GM12878 (cell line): ENCODE results near the gene CCSER1. TPM values are rescaled to one million over a fixed set of nuclear protein-coding genes. Genes with fewer than 3 reads are reported as not detected.

Experiments used
- ATAC-seq: fragments of 200-7000 bp; cut with Tn5 transposase; 3 replicates; pipeline ENCODE4 v1.9.1; 2020; ENCODE audit warnings: mild to moderate bottlenecking, moderate library complexity
- BruUV-seq: library from RNA; stranded (reverse); fragments of 400-500 nt; replicated peaks from 2 replicates; lab custom pipeline; 2021; lab: Mats Ljungman, UMichigan
- CTCF ChIA-PET: fragments of 300-600 bp; sonication (Branson Sonifier 250); formaldehyde crosslinking; extraction: SDS; loops from one replicate; lab custom pipeline; 2021; ENCODE audit warnings: inconsistent platforms; lab: Yijun Ruan, JAX
- POLR2A ChIA-PET: fragments of 350-600 bp; formaldehyde crosslinking; extraction: SDS; loops from one replicate; lab custom pipeline; 2021; ENCODE audit warnings: inconsistent platforms; lab: Charles Lee
- RAD21 ChIA-PET: fragments of 300-600 bp; sonication (Branson Sonifier 250); formaldehyde crosslinking; loops from one replicate; lab custom pipeline; 2023; ENCODE audit warnings: antibody characterized with exemption; ENCODE audit not compliant: unreplicated experiment; lab: Charles Lee
- SMC1A ChIA-PET: fragments of 300-600 bp; sonication (Branson Sonifier 250); formaldehyde crosslinking; loops from one replicate; lab custom pipeline; 2023; ENCODE audit not compliant: unreplicated experiment, uncharacterized antibody; lab: Charles Lee
- DNase-seq: peaks from one replicate; pipeline ENCODE4 v3.0.0-alpha.2; 2011; ENCODE audit warnings: low read depth, low spot score
- FAIRE-seq: peaks from 3 replicates; lab custom pipeline; 2011; peaks lifted over from hg19 to GRCh38; lab: Jason Lieb, UNC
- H2AFZ ChIP-seq: 2 replicates; pipeline ENCODE4 v1.6.0; 2011; ENCODE audit warnings: low read depth, low read length, control low read depth; ENCODE audit not compliant: control insufficient read depth
- H3K27ac ChIP-seq: 2 replicates; pipeline ENCODE4 v1.5.1; 2011; ENCODE audit warnings: control low read depth; ENCODE audit not compliant: control insufficient read depth, insufficient read depth
- H3K27me3 ChIP-seq, 2 experiments: replicated peaks in 1 of 2; 2 replicates each; pipeline versions ENCODE4 v1.6.0 to v1.6.1; 2011; ENCODE audit warnings: low read length in 1 of 2; ENCODE audit not compliant: control insufficient read depth in 2 of 2, insufficient read depth in 2 of 2
- H3K36me3 ChIP-seq, 2 experiments: 2 replicates each; pipeline ENCODE4 v1.5.1; 2011; ENCODE audit warnings: low read length in 1 of 2; ENCODE audit not compliant: control insufficient read depth in 2 of 2, insufficient read depth in 2 of 2
- H3K4me1 ChIP-seq: 2 replicates; pipeline ENCODE4 v1.6.1; 2011; ENCODE audit warnings: mild to moderate bottlenecking, low read length, moderate library complexity, mixed read lengths; ENCODE audit not compliant: control insufficient read depth, insufficient read depth
- H3K4me2 ChIP-seq: 2 replicates; pipeline ENCODE4 v1.6.0; 2011; ENCODE audit warnings: control low read depth; ENCODE audit not compliant: control insufficient read depth, insufficient read depth
- H3K4me3 ChIP-seq: fragments of 200-600 bp; sonication (generic); 2 replicates; pipeline ENCODE4 v1.5.1; 2016
- H3K79me2 ChIP-seq: 2 replicates; pipeline ENCODE4 v1.6.0; 2011; ENCODE audit warnings: low read length; ENCODE audit not compliant: control insufficient read depth, insufficient read depth
- H3K9ac ChIP-seq: 2 replicates; pipeline ENCODE4 v1.8.0; 2011; ENCODE audit warnings: low read length, control low read depth, mixed read lengths; ENCODE audit not compliant: control insufficient read depth, insufficient read depth
- H3K9me3 ChIP-seq: replicated peaks from 3 replicates; pipeline ENCODE4 v1.5.1; 2011; ENCODE audit warnings: mild to moderate bottlenecking, low read length; ENCODE audit not compliant: control insufficient read depth, insufficient read depth
- H4K20me1 ChIP-seq: 2 replicates; pipeline ENCODE4 v1.6.0; 2011; ENCODE audit not compliant: control insufficient read depth, insufficient read depth
- ASH2L ChIP-seq: fragments of 300-600, 200-600 bp; sonication (generic); IDR thresholded peaks from 2 replicates; pipeline ENCODE4 v1.6.1; 2017; ENCODE audit warnings: low read depth, mild to moderate bottlenecking, borderline replicate concordance
- BCL11A ChIP-seq: IDR thresholded peaks from 2 replicates; pipeline ENCODE4 v1.6.1; 2011; ENCODE audit warnings: low read depth, low read length
- BRCA1 ChIP-seq: IDR thresholded peaks from 2 replicates; pipeline ENCODE4 v1.6.1; 2011; ENCODE audit warnings: low read depth, low read length, improper control_type of control experiment
- CBFB ChIP-seq: IDR thresholded peaks from 2 replicates; pipeline ENCODE4 v1.6.1; 2016; ENCODE audit warnings: antibody characterized with exemption, low read depth
- CBX3 ChIP-seq: fragments of 200-600 bp; sonication (generic); IDR thresholded peaks from 2 replicates; pipeline ENCODE4 v1.6.1; 2016; ENCODE audit warnings: low read depth, borderline replicate concordance
- CEBPB ChIP-seq, 2 experiments: fragments of 150-350 bp in 1 of 2; IDR thresholded peaks; 2 replicates each; pipeline ENCODE4 v1.6.1; 2012 to 2014; ENCODE audit warnings: low read depth in 2 of 2, low read length in 2 of 2, borderline replicate concordance in 1 of 2, inconsistent platforms in 1 of 2
- CHD1 ChIP-seq: IDR thresholded peaks from 2 replicates; pipeline ENCODE4 v1.6.1; 2012; ENCODE audit warnings: low read depth, low read length, improper control_type of control experiment
- RB1 ChIP-seq: fragments of 450-650 bp; formaldehyde crosslinking; IDR thresholded peaks from 2 replicates; pipeline ENCODE4 v1.6.1; 2017; ENCODE audit warnings: mild to moderate bottlenecking, borderline replicate concordance
- SP1 ChIP-seq: IDR thresholded peaks from one replicate; pipeline ENCODE4 v1.6.1; 2011; ENCODE audit warnings: low read depth, low read length
- SUZ12 ChIP-seq: fragments of 200-600 bp; sonication (generic); IDR thresholded peaks from one replicate; pipeline ENCODE4 v1.6.1; 2018; ENCODE audit warnings: antibody characterized with exemption, mild to moderate bottlenecking; ENCODE audit not compliant: unreplicated experiment
- TBL1XR1 ChIP-seq: IDR thresholded peaks from 2 replicates; pipeline ENCODE4 v1.6.1; 2012; ENCODE audit warnings: low read depth, low read length, improper control_type of control experiment
- TCF7 ChIP-seq: IDR thresholded peaks from 2 replicates; pipeline ENCODE4 v1.6.1; 2014; ENCODE audit warnings: antibody characterized with exemption, borderline replicate concordance
- ZNF384 ChIP-seq: IDR thresholded peaks from 2 replicates; pipeline ENCODE4 v1.6.1; 2012; ENCODE audit warnings: low read depth, mild to moderate bottlenecking, low read length, improper control_type of control experiment, borderline replicate concordance
- ZZZ3 ChIP-seq: IDR thresholded peaks from 2 replicates; pipeline ENCODE4 v1.6.1; 2011; ENCODE audit warnings: low read depth; ENCODE audit not compliant: control insufficient read depth, insufficient read length
- WGBS: methylation state at CpG from one replicate; pipeline ENCODE4 v1.1.6; 2016; ENCODE audit warnings: low lambda C conversion rate; ENCODE audit not compliant: insufficient replicate concordance, insufficient coverage; ENCODE audit errors: missing lambda C conversion rate; 5-methylcytosine and 5-hydroxymethylcytosine counted together
- in situ Hi-C: fragments of 300-500 bp; cut with MboI; formaldehyde crosslinking; loops from 9 replicates; pipeline ENCODE4 v1.14.3; 2018; ENCODE audit warnings: mixed read lengths
- intact Hi-C: fragments of 100-400 bp; cut with micrococcal nuclease; formaldehyde crosslinking; loops from one replicate; pipeline ENCODE4 v1.14.2; 2022; ENCODE audit not compliant: unreplicated experiment
- polyA plus RNA-seq, 11 experiments: library from polyadenylated mRNA; depleted of rRNA in 4 of 11; unstranded in 6 of 11; stranded (reverse) in 5 of 11; fragments of >200 nt; fragmentation: Nextera tagmentation in 4 of 11; fragmentation: Illumina TruSeq in 1 of 11; extraction: Ambion mirVana in 4 of 11; extraction: Trizol in 1 of 11; gene quantifications; 1 replicate in 1 of 11; 2 replicates in 10 of 11; pipeline versions ENCODE4 v1.2.1 to v1.2.3, GENCODE V29; 2011 to 2016; ENCODE audit warnings: inconsistent platforms in 2 of 11, missing spikeins in 2 of 11, low read depth in 1 of 11
- total RNA-seq, 4 experiments: library from RNA; depleted of rRNA in 3 of 4; stranded (reverse); fragments of >200 nt in 3 of 4; fragmentation: Illumina TruSeq in 1 of 4; extraction: Trizol in 1 of 4; gene quantifications; 2 replicates each; pipeline versions ENCODE4 v1.2.1 to v1.2.3, GENCODE V29; 2013 to 2021
- TF ChIP-seq, protein P1 (sequence below): fragments of 450-650 bp; formaldehyde crosslinking; IDR thresholded peaks from 2 replicates; pipeline ENCODE4 v1.4.0; 2022; ENCODE audit warnings: mild to moderate bottlenecking, moderate library complexity
- TF ChIP-seq, protein P2 (sequence below): fragments of 450-650 bp; IDR thresholded peaks from 2 replicates; pipeline ENCODE4 v1.6.1; 2018; ENCODE audit warnings: mild to moderate bottlenecking, low read depth, moderate library complexity; ENCODE audit not compliant: partially characterized antibody
- TF ChIP-seq, protein P3 (sequence below): fragments of 450-650 bp; conservative IDR thresholded peaks from 2 replicates; pipeline ENCODE4 v1.6.1; 2017; ENCODE audit warnings: mild to moderate bottlenecking, moderate library complexity

The CCSER1 gene
- total and polyA plus RNA-seq, 10 of the 15 experiments (the other 5 are each of a cell fraction or from before 2014, with no cell fraction given): 0.22 to 2.7 (median 1.0) TPM

DNA sequence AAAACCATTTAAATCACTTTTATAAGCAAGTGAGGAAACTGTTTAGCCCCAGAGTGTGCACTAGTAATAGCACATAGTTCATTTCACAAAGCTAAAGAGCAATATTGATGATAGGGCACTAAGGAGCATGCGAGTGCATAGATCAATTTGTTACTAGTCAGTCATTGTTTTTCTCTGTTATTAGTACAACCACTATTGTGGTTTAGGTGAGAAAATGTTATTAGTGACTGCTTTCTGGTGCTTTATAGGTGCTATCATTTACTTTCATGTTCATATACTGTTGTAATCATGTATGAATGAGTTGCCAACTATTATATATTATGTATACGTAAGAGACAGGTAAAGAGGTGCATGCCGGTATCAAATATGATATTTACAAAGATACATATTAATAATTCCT, 113.8 kb downstream of the CCSER1 start (continued):
- TF ChIP-seq CBFB (no peak), TCF7 (no peak), ASH2L (no peak), CHD1 (no peak), ZNF384 (no peak), CEBPB (IDR thresholded peaks at IDR 0.05; ENCODE audit: borderline replicate concordance in 1 of 2, low read depth in 2 of 2, low read length in 2 of 2) (no peak)

DNA sequence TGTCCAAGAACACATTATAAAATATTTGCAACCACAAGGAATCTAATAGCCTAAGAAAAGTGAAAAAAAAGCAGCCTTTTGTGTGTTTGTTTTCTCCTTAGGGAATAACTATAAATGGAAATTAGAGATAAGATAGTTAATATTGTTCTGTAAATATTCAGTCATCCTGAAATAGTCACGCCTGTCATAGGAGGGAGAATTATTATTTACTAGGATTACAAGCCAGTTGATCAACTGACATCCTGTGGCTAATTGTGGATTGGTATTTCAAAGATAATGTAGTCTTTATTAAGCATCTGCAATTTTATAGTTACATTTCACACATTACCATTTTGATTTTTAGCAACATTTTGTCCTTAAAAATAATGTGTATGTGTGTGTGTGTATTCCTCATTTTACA, 118.6 kb downstream of the CCSER1 start:
- 5% methylated on average over 1 of the region's 1 CpG for WGBS
- no peak overlapping the region for H3K4me2 ChIP-seq
- H3K27me3 ChIP-seq: no peaks in the 10 kb centered on the region
- H3K9me3 ChIP-seq: no peaks in the 10 kb centered on the region
- H3K27ac ChIP-seq: no peak overlapping the region
- ChIA-PET RAD21 (no interaction called here), SMC1A (no interaction called here), POLR2A (no interaction called here), CTCF (no interaction called here)
- no TSS peak for BruUV-seq
- ATAC-seq (no peak), DNase-seq (no peak), FAIRE-seq (no peak)
- no peaks in the 10 kb centered on the region for H4K20me1 ChIP-seq
- H2AFZ ChIP-seq: no peak overlapping the region
- H3K9ac ChIP-seq: no peak overlapping the region
- H3K4me1 ChIP-seq: no peaks in the 10 kb centered on the region
- no peaks in the 10 kb centered on the region for H3K79me2 ChIP-seq
- no peaks in the 10 kb centered on the region for H3K36me3 ChIP-seq
- no peak overlapping the region for H3K4me3 ChIP-seq
- intact Hi-C loops (no loop called here), in situ Hi-C loops (no loop called here)
- TF ChIP-seq, protein P1, sequence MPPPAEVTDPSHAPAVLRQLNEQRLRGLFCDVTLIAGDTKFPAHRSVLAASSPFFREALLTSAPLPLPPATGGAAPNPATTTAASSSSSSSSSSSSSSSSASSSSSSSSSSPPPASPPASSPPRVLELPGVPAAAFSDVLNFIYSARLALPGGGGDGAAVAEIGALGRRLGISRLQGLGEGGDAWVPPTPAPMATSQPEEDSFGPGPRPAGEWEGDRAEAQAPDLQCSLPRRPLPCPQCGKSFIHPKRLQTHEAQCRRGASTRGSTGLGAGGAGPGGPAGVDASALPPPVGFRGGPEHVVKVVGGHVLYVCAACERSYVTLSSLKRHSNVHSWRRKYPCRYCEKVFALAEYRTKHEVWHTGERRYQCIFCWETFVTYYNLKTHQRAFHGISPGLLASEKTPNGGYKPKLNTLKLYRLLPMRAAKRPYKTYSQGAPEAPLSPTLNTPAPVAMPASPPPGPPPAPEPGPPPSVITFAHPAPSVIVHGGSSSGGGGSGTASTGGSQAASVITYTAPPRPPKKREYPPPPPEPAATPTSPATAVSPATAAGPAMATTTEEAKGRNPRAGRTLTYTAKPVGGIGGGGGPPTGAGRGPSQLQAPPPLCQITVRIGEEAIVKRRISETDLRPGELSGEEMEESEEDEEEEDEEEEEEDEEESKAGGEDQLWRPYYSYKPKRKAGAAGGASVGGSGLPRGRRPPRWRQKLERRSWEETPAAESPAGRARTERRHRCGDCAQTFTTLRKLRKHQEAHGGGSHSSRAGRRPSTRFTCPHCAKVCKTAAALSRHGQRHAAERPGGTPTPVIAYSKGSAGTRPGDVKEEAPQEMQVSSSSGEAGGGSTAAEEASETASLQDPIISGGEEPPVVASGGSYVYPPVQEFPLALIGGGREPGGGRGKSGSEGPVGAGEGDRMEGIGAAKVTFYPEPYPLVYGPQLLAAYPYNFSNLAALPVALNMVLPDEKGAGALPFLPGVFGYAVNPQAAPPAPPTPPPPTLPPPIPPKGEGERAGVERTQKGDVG: no peak
- TF ChIP-seq TBL1XR1 (no peak), BCL11A (no peak), CBX3 (no peak), RB1 (no peak), SUZ12 (no peak), TCF7 (no peak), ZZZ3 (no peak), SP1 (no peak), BRCA1 (no peak)
- TF ChIP-seq, protein P2, sequence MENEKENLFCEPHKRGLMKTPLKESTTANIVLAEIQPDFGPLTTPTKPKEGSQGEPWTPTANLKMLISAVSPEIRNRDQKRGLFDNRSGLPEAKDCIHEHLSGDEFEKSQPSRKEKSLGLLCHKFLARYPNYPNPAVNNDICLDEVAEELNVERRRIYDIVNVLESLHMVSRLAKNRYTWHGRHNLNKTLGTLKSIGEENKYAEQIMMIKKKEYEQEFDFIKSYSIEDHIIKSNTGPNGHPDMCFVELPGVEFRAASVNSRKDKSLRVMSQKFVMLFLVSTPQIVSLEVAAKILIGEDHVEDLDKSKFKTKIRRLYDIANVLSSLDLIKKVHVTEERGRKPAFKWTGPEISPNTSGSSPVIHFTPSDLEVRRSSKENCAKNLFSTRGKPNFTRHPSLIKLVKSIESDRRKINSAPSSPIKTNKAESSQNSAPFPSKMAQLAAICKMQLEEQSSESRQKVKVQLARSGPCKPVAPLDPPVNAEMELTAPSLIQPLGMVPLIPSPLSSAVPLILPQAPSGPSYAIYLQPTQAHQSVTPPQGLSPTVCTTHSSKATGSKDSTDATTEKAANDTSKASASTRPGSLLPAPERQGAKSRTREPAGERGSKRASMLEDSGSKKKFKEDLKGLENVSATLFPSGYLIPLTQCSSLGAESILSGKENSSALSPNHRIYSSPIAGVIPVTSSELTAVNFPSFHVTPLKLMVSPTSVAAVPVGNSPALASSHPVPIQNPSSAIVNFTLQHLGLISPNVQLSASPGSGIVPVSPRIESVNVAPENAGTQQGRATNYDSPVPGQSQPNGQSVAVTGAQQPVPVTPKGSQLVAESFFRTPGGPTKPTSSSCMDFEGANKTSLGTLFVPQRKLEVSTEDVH: no peak
- TF ChIP-seq, protein P3, sequence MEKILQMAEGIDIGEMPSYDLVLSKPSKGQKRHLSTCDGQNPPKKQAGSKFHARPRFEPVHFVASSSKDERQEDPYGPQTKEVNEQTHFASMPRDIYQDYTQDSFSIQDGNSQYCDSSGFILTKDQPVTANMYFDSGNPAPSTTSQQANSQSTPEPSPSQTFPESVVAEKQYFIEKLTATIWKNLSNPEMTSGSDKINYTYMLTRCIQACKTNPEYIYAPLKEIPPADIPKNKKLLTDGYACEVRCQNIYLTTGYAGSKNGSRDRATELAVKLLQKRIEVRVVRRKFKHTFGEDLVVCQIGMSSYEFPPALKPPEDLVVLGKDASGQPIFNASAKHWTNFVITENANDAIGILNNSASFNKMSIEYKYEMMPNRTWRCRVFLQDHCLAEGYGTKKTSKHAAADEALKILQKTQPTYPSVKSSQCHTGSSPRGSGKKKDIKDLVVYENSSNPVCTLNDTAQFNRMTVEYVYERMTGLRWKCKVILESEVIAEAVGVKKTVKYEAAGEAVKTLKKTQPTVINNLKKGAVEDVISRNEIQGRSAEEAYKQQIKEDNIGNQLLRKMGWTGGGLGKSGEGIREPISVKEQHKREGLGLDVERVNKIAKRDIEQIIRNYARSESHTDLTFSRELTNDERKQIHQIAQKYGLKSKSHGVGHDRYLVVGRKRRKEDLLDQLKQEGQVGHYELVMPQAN: no peak
